PC-3 (cell line): ENCODE measurements around the gene TRIM75. TPM values are rescaled to one million over a fixed set of nuclear protein-coding genes. Genes with fewer than 3 reads are reported as not detected.

Source experiments
- ATAC-seq: fragments of 200-7000 bp; cut with Tn5 transposase; 2 replicates; pipeline ENCODE4 v1.9.1; 2020; ENCODE audit warnings: mild to moderate bottlenecking, moderate library complexity
- BruUV-seq: library from RNA; stranded (reverse); fragments of 400-500 nt; replicated peaks from 2 replicates; lab custom pipeline; 2021; lab: Mats Ljungman, UMichigan
- CTCF ChIA-PET: fragments of 300-600 bp; sonication (Branson Sonifier 250); formaldehyde crosslinking; loops from one replicate; lab custom pipeline; 2022; ENCODE audit warnings: antibody characterized with exemption; lab: Charles Lee
- POLR2A ChIA-PET: fragments of 300-600 bp; sonication (Branson Sonifier 250); formaldehyde crosslinking; loops from one replicate; lab custom pipeline; 2022; ENCODE audit warnings: antibody characterized with exemption; ENCODE audit not compliant: unreplicated experiment; lab: Charles Lee
- DNase-seq: peaks from one replicate; pipeline ENCODE4 v3.0.0-alpha.2; 2015
- H2AFZ ChIP-seq: fragments of 300-600 bp; sonication (generic); 2 replicates; pipeline ENCODE4 v1.6.0; 2016; ENCODE audit warnings: antibody characterized with exemption, low read length
- H3F3A ChIP-seq: fragments of 300-600 bp; sonication (generic); one replicate; pipeline ENCODE4 v1.6.0; 2017; ENCODE audit warnings: antibody characterized with exemption, low read length, control low read depth, mild to moderate bottlenecking; ENCODE audit not compliant: unreplicated experiment
- H3K27ac ChIP-seq: fragments of 300-600 bp; sonication (generic); 2 replicates; pipeline ENCODE4 v1.5.1; 2016; ENCODE audit warnings: mild to moderate bottlenecking, low read length
- H3K27me3 ChIP-seq: fragments of 300-600 bp; sonication (generic); 2 replicates; pipeline ENCODE4 v1.6.1; 2016; ENCODE audit warnings: low read length, mixed read lengths
- H3K36me3 ChIP-seq: fragments of 300-600 bp; sonication (generic); 2 replicates; pipeline ENCODE4 v1.6.1; 2016; ENCODE audit warnings: low read depth, mixed run types, low read length, mixed read lengths
- H3K4me1 ChIP-seq: fragments of 300-600 bp; sonication (generic); 2 replicates; pipeline ENCODE4 v1.5.1; 2016; ENCODE audit warnings: low read length; ENCODE audit not compliant: insufficient read depth
- H3K4me2 ChIP-seq: fragments of 300-600 bp; sonication (generic); 2 replicates; pipeline ENCODE4 v1.6.0; 2016; ENCODE audit warnings: low read length
- H3K4me3 ChIP-seq: fragments of 300-600 bp; sonication (generic); 2 replicates; pipeline ENCODE4 v1.5.1; 2016; ENCODE audit warnings: mild to moderate bottlenecking, low read length, mixed read lengths
- H3K79me2 ChIP-seq: fragments of 300-600 bp; sonication (generic); 2 replicates; pipeline ENCODE4 v1.6.1; 2017; ENCODE audit warnings: low read length, mixed read lengths
- H3K9ac ChIP-seq: fragments of 300-600 bp; sonication (generic); 2 replicates; pipeline ENCODE4 v1.6.0; 2016; ENCODE audit warnings: mild to moderate bottlenecking, low read length
- H3K9me2 ChIP-seq: fragments of 300-600 bp; sonication (generic); replicated peaks from 2 replicates; pipeline ENCODE4 v1.6.1; 2016; ENCODE audit warnings: mixed run types, low read length, mixed read lengths
- H3K9me3 ChIP-seq: fragments of 300-600 bp; sonication (generic); 2 replicates; pipeline ENCODE4 v1.6.1; 2016; ENCODE audit warnings: low read length, mixed read lengths
- H4K20me1 ChIP-seq: fragments of 300-600 bp; sonication (generic); 2 replicates; pipeline ENCODE4 v1.6.1; 2016; ENCODE audit warnings: low read length, mixed read lengths
- CTCF ChIP-seq: fragments of 300-600 bp; sonication (generic); conservative IDR thresholded peaks from 2 replicates; pipeline ENCODE4 v1.5.1; 2017; ENCODE audit warnings: antibody characterized with exemption, low read depth, mild to moderate bottlenecking, low read length
- EZH2 ChIP-seq: fragments of 300-600 bp; sonication (generic); IDR thresholded peaks from one replicate; pipeline ENCODE4 v1.6.1; 2017; ENCODE audit warnings: antibody characterized with exemption, mild to moderate bottlenecking, low read length; ENCODE audit not compliant: unreplicated experiment
- EZH2phosphoT487 ChIP-seq: fragments of 300-600 bp; sonication (generic); IDR thresholded peaks from 2 replicates; pipeline ENCODE4 v1.6.1; 2018; ENCODE audit warnings: mild to moderate bottlenecking, antibody characterized with exemption, low read length, borderline replicate concordance
- intact Hi-C: fragments of 100-400 bp; cut with micrococcal nuclease; formaldehyde crosslinking; loops from 2 replicates; pipeline ENCODE4 v1.9.0; 2023
- total RNA-seq: library from RNA; depleted of rRNA; stranded (reverse); fragments of >200 nt; gene quantifications from 2 replicates; pipeline ENCODE4 v1.2.3, GENCODE V29; 2014

TRIM75 gene
- total RNA-seq, 1 experiment from 2014 or later: not detected

GRCh38 chr4:165006886-165007285 is 46.8 kb upstream of the TRIM75 start:
- ChIA-PET POLR2A (no interaction called here), CTCF (no interaction called here)
- H3F3A ChIP-seq: no peaks in the 10 kb centered on the region
- H4K20me1 ChIP-seq: no peaks in the 10 kb centered on the region
- intact Hi-C loops: no loop called here
- H3K4me3 ChIP-seq: no peak overlapping the region
- no peak overlapping the region for H3K4me2 ChIP-seq
- TF ChIP-seq EZH2phosphoT487: no peak
- TF ChIP-seq CTCF: no peak
- TF ChIP-seq EZH2: no peak
- no peaks in the 10 kb centered on the region for H3K9me3 ChIP-seq
- no peak overlapping the region for H3K9ac ChIP-seq
- H3K9me2 ChIP-seq: no peaks in the 10 kb centered on the region
- BruUV-seq: no TSS peak
- H2AFZ ChIP-seq: no peak overlapping the region
- no peaks in the 10 kb centered on the region for H3K79me2 ChIP-seq
- peaks cover 14% of the 10 kb centered on the region for H3K27me3 ChIP-seq
- no peaks in the 10 kb centered on the region for H3K36me3 ChIP-seq
- H3K27ac ChIP-seq: no peak overlapping the region
- ATAC-seq (no peak), DNase-seq (no peak)
- H3K4me1 ChIP-seq: no peaks in the 10 kb centered on the region

GRCh38 chr4:165009493-165010227 is 44.0 kb upstream of the TRIM75 start:
- CTCF ChIA-PET: no interaction called here

More at GRCh38 chr4:165009493-165010227, 44.0 kb upstream of the TRIM75 start:
- Histone ChIP-seq H3K4me3 (no peak overlapping the region), H3K9me2 (no peaks in the 10 kb centered on the region), H3K79me2 (no peaks in the 10 kb centered on the region), H3K9ac (no peak overlapping the region), H3K27ac (no peak overlapping the region), H4K20me1 (no peaks in the 10 kb centered on the region), H2AFZ (no peak overlapping the region), H3K4me1 (no peaks in the 10 kb centered on the region), H3K9me3 (no peaks in the 10 kb centered on the region), H3K27me3 (no peaks in the 10 kb centered on the region), H3F3A (no peaks in the 10 kb centered on the region), H3K4me2 (no peak overlapping the region), H3K36me3 (no peaks in the 10 kb centered on the region)
- DNase-seq: no peak
- TF ChIP-seq EZH2phosphoT487 (no peak), CTCF (no peak), EZH2 (no peak)
- no peak for ATAC-seq
- POLR2A ChIA-PET: no interaction called here
- intact Hi-C loops: no loop called here
- BruUV-seq: no TSS peak
